ENCODE data around the gene PTMA.

Gene PTMA

GRCh38 chr2:231672617-231673347, 35.5 kb upstream of the PTMA start:
- H3K36me3 ChIP-seq (ENCODE audit: insufficient read depth, low read length) = no peaks in the 10 kb centered on the region
- no peak for DNase-seq (ENCODE audit: low read depth, low spot score)
- H3K4me3 ChIP-seq = no peak overlapping the region
- no peaks in the 10 kb centered on the region for H3K9me3 ChIP-seq (ENCODE audit: low read depth, low read length)
- H3K9ac ChIP-seq (ENCODE audit: insufficient read length) = peak overlapping the region; percentile 20
- H3K27ac ChIP-seq = no peak overlapping the region
- no peak for TF ChIP-seq POLR2AphosphoS5 (IDR thresholded peaks at IDR 0.05; ENCODE audit: borderline replicate concordance, low read depth, low read length)
- no peak for TF ChIP-seq EZH2 (IDR thresholded peaks at IDR 0.05)
- TF ChIP-seq FOXP2 (optimal IDR thresholded peaks at IDR 0.05; ENCODE audit: control extremely low read depth, extremely low read length, insufficient read depth) = no peak

- no peak overlapping the region for H3K4me3 ChIP-seq
- no peak for DNase-seq (ENCODE audit: low read depth, low spot score)
- H3K9me3 ChIP-seq (ENCODE audit: low read depth, low read length) = no peaks in the 10 kb centered on the region
- no peak overlapping the region for H3K9ac ChIP-seq (ENCODE audit: insufficient read length)
- H3K36me3 ChIP-seq (ENCODE audit: insufficient read depth, low read length) = no peaks in the 10 kb centered on the region
- H3K27ac ChIP-seq = no peak overlapping the region
- TF ChIP-seq EZH2 (IDR thresholded peaks at IDR 0.05) (no peak), FOXP2 (optimal IDR thresholded peaks at IDR 0.05; ENCODE audit: control extremely low read depth, extremely low read length, insufficient read depth) (no peak), POLR2AphosphoS5 (IDR thresholded peaks at IDR 0.05; ENCODE audit: borderline replicate concordance, low read depth, low read length) (no peak)
These were observed 35.0 kb upstream of the PTMA start for GRCh38 chr2:231673348-231673770.

- TF ChIP-seq EZH2 (IDR thresholded peaks at IDR 0.05) (no peak), POLR2AphosphoS5 (IDR thresholded peaks at IDR 0.05; ENCODE audit: borderline replicate concordance, low read depth, low read length) (no peak)
- Histone ChIP-seq H3K36me3 (ENCODE audit: insufficient read depth, low read length) (no peaks in the 10 kb centered on the region), H3K9ac (ENCODE audit: insufficient read length) (no peak overlapping the region), H3K4me3 (no peak overlapping the region), H3K9me3 (ENCODE audit: low read depth, low read length) (no peaks in the 10 kb centered on the region), H3K27ac (no peak overlapping the region)
- no peak for DNase-seq (ENCODE audit: low read depth, low spot score)
These were observed 33.6 kb upstream of the PTMA start for GRCh38 chr2:231674587-231675338.

GRCh38 chr2:231676243-231676642, 32.1 kb upstream of the PTMA start:
- Histone ChIP-seq H3K4me3 (no peak overlapping the region), H3K9me3 (ENCODE audit: low read depth, low read length) (no peaks in the 10 kb centered on the region), H3K27ac (no peak overlapping the region), H3K9ac (ENCODE audit: insufficient read length) (no peak overlapping the region), H3K36me3 (ENCODE audit: insufficient read depth, low read length) (no peaks in the 10 kb centered on the region)
- no peak for TF ChIP-seq POLR2AphosphoS5 (IDR thresholded peaks at IDR 0.05; ENCODE audit: borderline replicate concordance, low read depth, low read length)
- TF ChIP-seq FOXP2 (optimal IDR thresholded peaks at IDR 0.05; ENCODE audit: control extremely low read depth, extremely low read length, insufficient read depth) = no peak
- TF ChIP-seq EZH2 (IDR thresholded peaks at IDR 0.05) = no peak
- DNase-seq (ENCODE audit: low read depth, low spot score) = no peak

GRCh38 chr2:231677632-231678104, 30.7 kb upstream of the PTMA start:
- no peak for TF ChIP-seq FOXP2 (optimal IDR thresholded peaks at IDR 0.05; ENCODE audit: control extremely low read depth, extremely low read length, insufficient read depth)
- no peak for TF ChIP-seq POLR2AphosphoS5 (IDR thresholded peaks at IDR 0.05; ENCODE audit: borderline replicate concordance, low read depth, low read length)
- no peak for TF ChIP-seq EZH2 (IDR thresholded peaks at IDR 0.05)
- DNase-seq (ENCODE audit: low read depth, low spot score) = peak; percentile 60
- Histone ChIP-seq H3K9me3 (ENCODE audit: low read depth, low read length) (no peaks in the 10 kb centered on the region), H3K36me3 (ENCODE audit: insufficient read depth, low read length) (no peaks in the 10 kb centered on the region), H3K4me3 (no peak overlapping the region), H3K27ac (no peak overlapping the region), H3K9ac (ENCODE audit: insufficient read length) (no peak overlapping the region)

- Histone ChIP-seq H3K27ac (no peak overlapping the region), H3K36me3 (ENCODE audit: insufficient read depth, low read length) (no peaks in the 10 kb centered on the region), H3K9ac (ENCODE audit: insufficient read length) (no peak overlapping the region), H3K4me3 (no peak overlapping the region), H3K9me3 (ENCODE audit: low read depth, low read length) (no peaks in the 10 kb centered on the region)
- TF ChIP-seq FOXP2 (optimal IDR thresholded peaks at IDR 0.05; ENCODE audit: control extremely low read depth, extremely low read length, insufficient read depth) = no peak
- TF ChIP-seq EZH2 (IDR thresholded peaks at IDR 0.05) = no peak
- TF ChIP-seq POLR2AphosphoS5 (IDR thresholded peaks at IDR 0.05; ENCODE audit: borderline replicate concordance, low read depth, low read length) = no peak
- no peak for DNase-seq (ENCODE audit: low read depth, low spot score)
These were observed 28.4 kb upstream of the PTMA start for GRCh38 chr2:231679908-231680284.

- no peak overlapping the region for H3K9ac ChIP-seq (ENCODE audit: insufficient read length)
- H3K9me3 ChIP-seq (ENCODE audit: low read depth, low read length) = no peaks in the 10 kb centered on the region
- no peak overlapping the region for H3K27ac ChIP-seq
- no peak overlapping the region for H3K4me3 ChIP-seq
- DNase-seq (ENCODE audit: low read depth, low spot score) = no peak
- TF ChIP-seq POLR2AphosphoS5 (IDR thresholded peaks at IDR 0.05; ENCODE audit: borderline replicate concordance, low read depth, low read length) (no peak), EZH2 (IDR thresholded peaks at IDR 0.05) (no peak), FOXP2 (optimal IDR thresholded peaks at IDR 0.05; ENCODE audit: control extremely low read depth, extremely low read length, insufficient read depth) (no peak)
- H3K36me3 ChIP-seq (ENCODE audit: insufficient read depth, low read length) = no peaks in the 10 kb centered on the region
These were observed 27.9 kb upstream of the PTMA start for GRCh38 chr2:231680285-231680991.
